Fibroblast of lung (primary cell): Measurements from ENCODE around the gene TICRR. TPM values are rescaled to one million over a fixed set of nuclear protein-coding genes. Genes with fewer than 3 reads are reported as not detected.

Experiments
- DNase-seq, 2 donors: peaks; one replicate each; pipeline versions ENCODE4 v3.0.0 to v3.0.0-alpha.2; 2010; ENCODE audit warnings: low read depth in 2 of 2
- H2AFZ ChIP-seq: 2 replicates; pipeline ENCODE4 v1.5.1; 2012; ENCODE audit warnings: low read length, control low read depth, inconsistent platforms
- H3K27ac ChIP-seq: 2 replicates; pipeline ENCODE4 v1.5.1; 2011; ENCODE audit warnings: low read length, control low read depth; ENCODE audit not compliant: insufficient read depth
- H3K27me3 ChIP-seq: 2 replicates; pipeline ENCODE4 v1.5.1; 2011; ENCODE audit warnings: mild to moderate bottlenecking, low read length; ENCODE audit not compliant: control insufficient read depth, insufficient read depth
- H3K36me3 ChIP-seq: 2 replicates; pipeline ENCODE4 v1.5.1; 2011; ENCODE audit warnings: low read length; ENCODE audit not compliant: control insufficient read depth, insufficient read depth
- H3K4me1 ChIP-seq: 2 replicates; pipeline ENCODE4 v1.5.1; 2011; ENCODE audit warnings: low read length; ENCODE audit not compliant: control insufficient read depth, insufficient read depth; ENCODE audit errors: extremely low read depth
- H3K4me2 ChIP-seq: 2 replicates; pipeline ENCODE4 v1.5.1; 2011; ENCODE audit warnings: low read length, control low read depth; ENCODE audit not compliant: insufficient read depth; ENCODE audit errors: extremely low read depth
- H3K4me3 ChIP-seq, 4 experiments: fragments of 200-600 bp in 1 of 4; sonication (generic) in 1 of 4; replicated peaks in 1 of 4; 2 replicates each; pipeline ENCODE4 v1.5.1; 2011 to 2016; ENCODE audit warnings: low read length in 4 of 4, low read depth in 3 of 4, mild to moderate bottlenecking in 3 of 4, control low read depth in 2 of 4, inconsistent platforms in 1 of 4, mixed read lengths in 1 of 4; ENCODE audit not compliant: insufficient read depth in 1 of 4; ENCODE audit errors: control extremely low read depth in 1 of 4
- H3K79me2 ChIP-seq: 2 replicates; pipeline ENCODE4 v1.5.1; 2012; ENCODE audit warnings: mild to moderate bottlenecking, low read length, inconsistent platforms; ENCODE audit not compliant: control insufficient read depth, insufficient read depth
- H3K9ac ChIP-seq: 2 replicates; pipeline ENCODE4 v1.5.1; 2011; ENCODE audit warnings: mild to moderate bottlenecking, low read length, control low read depth; ENCODE audit not compliant: insufficient read depth
- H3K9me3 ChIP-seq: 2 replicates; pipeline ENCODE4 v1.5.1; 2012; ENCODE audit warnings: low read depth, low read length; ENCODE audit not compliant: control insufficient read depth, insufficient read depth
- H4K20me1 ChIP-seq: 2 replicates; pipeline ENCODE4 v1.5.1; 2011; ENCODE audit warnings: low read length; ENCODE audit not compliant: control insufficient read depth, insufficient read depth; ENCODE audit errors: extremely low read depth
- CTCF ChIP-seq, 2 donors: IDR thresholded peaks in 1 of 2; conservative IDR thresholded peaks in 1 of 2; 1 replicate in 1 of 2; 2 replicates in 1 of 2; pipeline ENCODE4 v1.5.1; 2011 to 2012; ENCODE audit warnings: low read length in 2 of 2, control low read depth in 1 of 2, inconsistent platforms in 1 of 2, low read depth in 1 of 2, mild to moderate bottlenecking in 1 of 2
- EZH2 ChIP-seq: IDR thresholded peaks from 2 replicates; pipeline ENCODE4 v1.5.1; 2012; ENCODE audit warnings: low read length, control low read depth, mild to moderate bottlenecking; ENCODE audit errors: missing control alignments
- polyA plus RNA-seq, 2 donors: library from polyadenylated mRNA; depleted of rRNA in 1 of 2; stranded (reverse) in 1 of 2; unstranded in 1 of 2; fragments of >200 nt; gene quantifications; 2 replicates each; pipeline ENCODE4 v1.2.1, GENCODE V29; 2011 to 2012; ENCODE audit warnings: missing spikeins in 1 of 2
- total RNA-seq: library from RNA; depleted of rRNA; stranded (reverse); fragments of >200 nt; gene quantifications from 2 replicates; pipeline ENCODE4 v1.2.1, GENCODE V29; 2014

Gene TICRR
- total and polyA plus RNA-seq, 2 donors (not counting 1 experiment from before 2014, with no cell fraction given) = 1.2 to 1.6 TPM

- no peak overlapping the region for H3K27ac ChIP-seq
- no peak for DNase-seq
- H2AFZ ChIP-seq = no peak overlapping the region
Measured at GRCh38 chr15:89657686-89658200, 82.5 kb downstream of the TICRR start.

GRCh38 chr15:89659295-89659694, 84.0 kb downstream of the TICRR start:
- H3K27me3 ChIP-seq = no peaks in the 10 kb centered on the region
- peaks cover 3% of the 10 kb centered on the region for H3K79me2 ChIP-seq
- no peaks in the 10 kb centered on the region for H3K36me3 ChIP-seq
- H4K20me1 ChIP-seq = no peaks in the 10 kb centered on the region
- no peak for TF ChIP-seq EZH2
- TF ChIP-seq CTCF (conservative IDR thresholded peaks at IDR 0.05 in 1 of 2, IDR thresholded peaks at IDR 0.05 in 1 of 2; ENCODE audit: low read depth in 1 of 2, low read length in 2 of 2) = no peak
- no peak overlapping the region for H3K27ac ChIP-seq
- no peak overlapping the region for H3K4me3 ChIP-seq
- DNase-seq = no peak
- H3K4me2 ChIP-seq = no peak overlapping the region
- no peaks in the 10 kb centered on the region for H3K9me3 ChIP-seq
- H3K9ac ChIP-seq = no peak overlapping the region
- H2AFZ ChIP-seq = no peak overlapping the region
- peaks cover 16% of the 10 kb centered on the region for H3K4me1 ChIP-seq

More at GRCh38 chr15:89657686-89658200, 82.5 kb downstream of the TICRR start:
- no peak overlapping the region for H3K4me2 ChIP-seq
- H3K79me2 ChIP-seq = peaks cover 8% of the 10 kb centered on the region
- no peaks in the 10 kb centered on the region for H3K9me3 ChIP-seq
- H3K27me3 ChIP-seq = no peaks in the 10 kb centered on the region
- no peak overlapping the region for H3K4me3 ChIP-seq
- TF ChIP-seq EZH2 = no peak
- H4K20me1 ChIP-seq = no peaks in the 10 kb centered on the region
- no peak overlapping the region for H3K9ac ChIP-seq
- H3K36me3 ChIP-seq = no peaks in the 10 kb centered on the region
- H3K4me1 ChIP-seq = peaks cover 12% of the 10 kb centered on the region

GRCh38 chr15:89660556-89660955, 85.3 kb downstream of the TICRR start:
- H3K27me3 ChIP-seq = no peaks in the 10 kb centered on the region
- H3K4me2 ChIP-seq = no peak overlapping the region
- H3K9me3 ChIP-seq = no peaks in the 10 kb centered on the region
- H4K20me1 ChIP-seq = no peaks in the 10 kb centered on the region
- H3K36me3 ChIP-seq = no peaks in the 10 kb centered on the region
- H3K27ac ChIP-seq = no peak overlapping the region
- TF ChIP-seq CTCF (conservative IDR thresholded peaks at IDR 0.05 in 1 of 2, IDR thresholded peaks at IDR 0.05 in 1 of 2; ENCODE audit: low read depth in 1 of 2, low read length in 2 of 2) = no peak
- H2AFZ ChIP-seq = no peak overlapping the region
- H3K4me1 ChIP-seq = peaks cover 14% of the 10 kb centered on the region
- no peaks in the 10 kb centered on the region for H3K79me2 ChIP-seq
- no peak overlapping the region for H3K9ac ChIP-seq
- no peak for DNase-seq
- no peak overlapping the region for H3K4me3 ChIP-seq
